Testis (tissue), 2 donors: ENCODE results near the gene EIF2A.

ENCODE experiments used
- POLR2A ChIP-seq: fragments of 450-650 bp; IDR thresholded peaks from one replicate; pipeline ENCODE4 v1.6.1; 2017; ENCODE audit warnings: antibody characterized with exemption, mild to moderate bottlenecking, moderate library complexity
- TF ChIP-seq, protein P1 (sequence below), 3 experiments: fragments of 450-650 bp in 2 of 3; fragments of 200-600 bp in 1 of 3; sonication (generic) in 1 of 3; IDR thresholded peaks; one replicate each; pipeline ENCODE4 v1.5.1; 2016 to 2019; ENCODE audit warnings: antibody characterized with exemption in 3 of 3, mild to moderate bottlenecking in 2 of 3, moderate library complexity in 1 of 3

DNA sequence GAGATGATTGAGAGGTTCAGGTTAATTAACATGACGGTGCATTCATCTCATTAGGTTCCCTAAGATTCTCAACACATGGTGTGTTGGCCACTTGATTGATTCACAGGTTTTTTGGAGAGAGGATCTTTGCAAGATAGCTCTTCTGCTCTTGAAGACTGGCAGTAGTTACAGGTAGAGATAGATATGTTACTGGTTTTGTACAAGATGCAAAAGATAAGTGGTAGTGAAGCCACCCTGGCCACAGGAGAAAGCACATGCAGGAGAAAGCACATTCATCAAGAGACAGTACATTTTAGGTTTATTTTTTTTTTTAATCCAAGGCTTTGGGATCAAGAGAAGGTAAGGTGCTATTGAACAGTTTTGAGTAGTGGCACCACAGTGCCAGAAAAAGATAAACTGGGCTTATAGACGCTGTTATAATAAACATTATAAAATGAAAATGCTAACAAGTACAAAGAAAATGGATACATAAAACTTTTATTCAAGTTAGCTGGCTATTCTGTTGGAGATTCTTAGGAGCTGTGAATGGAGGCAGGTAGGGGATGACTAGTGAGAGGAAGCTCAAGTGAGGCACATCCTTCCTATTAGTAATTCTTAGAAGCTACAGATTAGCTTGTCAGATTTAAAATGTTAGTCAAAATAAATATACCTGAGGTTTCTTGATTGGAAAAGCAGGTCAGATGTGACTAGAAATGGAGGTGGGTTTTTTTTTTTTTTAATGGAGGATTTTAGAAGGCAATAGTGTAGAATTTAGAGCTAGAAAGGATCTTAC is 67.3 kb downstream of the EIF2A start:
- TF ChIP-seq, protein P1, sequence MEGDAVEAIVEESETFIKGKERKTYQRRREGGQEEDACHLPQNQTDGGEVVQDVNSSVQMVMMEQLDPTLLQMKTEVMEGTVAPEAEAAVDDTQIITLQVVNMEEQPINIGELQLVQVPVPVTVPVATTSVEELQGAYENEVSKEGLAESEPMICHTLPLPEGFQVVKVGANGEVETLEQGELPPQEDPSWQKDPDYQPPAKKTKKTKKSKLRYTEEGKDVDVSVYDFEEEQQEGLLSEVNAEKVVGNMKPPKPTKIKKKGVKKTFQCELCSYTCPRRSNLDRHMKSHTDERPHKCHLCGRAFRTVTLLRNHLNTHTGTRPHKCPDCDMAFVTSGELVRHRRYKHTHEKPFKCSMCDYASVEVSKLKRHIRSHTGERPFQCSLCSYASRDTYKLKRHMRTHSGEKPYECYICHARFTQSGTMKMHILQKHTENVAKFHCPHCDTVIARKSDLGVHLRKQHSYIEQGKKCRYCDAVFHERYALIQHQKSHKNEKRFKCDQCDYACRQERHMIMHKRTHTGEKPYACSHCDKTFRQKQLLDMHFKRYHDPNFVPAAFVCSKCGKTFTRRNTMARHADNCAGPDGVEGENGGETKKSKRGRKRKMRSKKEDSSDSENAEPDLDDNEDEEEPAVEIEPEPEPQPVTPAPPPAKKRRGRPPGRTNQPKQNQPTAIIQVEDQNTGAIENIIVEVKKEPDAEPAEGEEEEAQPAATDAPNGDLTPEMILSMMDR (IDR thresholded peaks at IDR 0.05), result no peak
- no peak for TF ChIP-seq POLR2A
